HG02571 (cell line): Measurements from ENCODE around the gene ATP5F1D.

ENCODE experiments used
- ATAC-seq: cut with Tn5 transposase; IDR thresholded peaks from one replicate; pipeline ENCODE4 v1.9.1; 2021; ENCODE audit warnings: mild to moderate bottlenecking, moderate library complexity; ENCODE audit not compliant: unreplicated experiment

ATP5F1D gene

DNA sequence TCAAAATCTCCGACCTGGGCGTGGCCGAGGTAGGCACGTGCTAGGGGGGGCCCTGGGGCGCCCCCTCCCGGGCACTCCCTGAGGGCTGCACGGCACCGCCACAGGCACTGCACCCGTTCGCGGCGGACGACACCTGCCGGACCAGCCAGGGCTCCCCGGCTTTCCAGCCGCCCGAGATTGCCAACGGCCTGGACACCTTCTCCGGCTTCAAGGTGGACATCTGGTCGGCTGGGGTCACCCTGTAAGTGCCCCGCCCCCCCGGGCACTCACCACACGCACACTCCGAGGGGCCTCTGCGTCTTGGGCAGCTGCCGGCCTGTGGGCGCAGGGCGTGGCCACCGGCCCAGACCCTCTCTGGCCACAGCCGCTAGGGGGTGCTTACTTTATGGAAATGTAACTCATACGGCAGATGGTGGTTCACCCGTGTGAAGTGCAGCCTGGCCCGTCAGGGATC, 21.0 kb upstream of the ATP5F1D start:
- ATAC-seq = no peak

DNA sequence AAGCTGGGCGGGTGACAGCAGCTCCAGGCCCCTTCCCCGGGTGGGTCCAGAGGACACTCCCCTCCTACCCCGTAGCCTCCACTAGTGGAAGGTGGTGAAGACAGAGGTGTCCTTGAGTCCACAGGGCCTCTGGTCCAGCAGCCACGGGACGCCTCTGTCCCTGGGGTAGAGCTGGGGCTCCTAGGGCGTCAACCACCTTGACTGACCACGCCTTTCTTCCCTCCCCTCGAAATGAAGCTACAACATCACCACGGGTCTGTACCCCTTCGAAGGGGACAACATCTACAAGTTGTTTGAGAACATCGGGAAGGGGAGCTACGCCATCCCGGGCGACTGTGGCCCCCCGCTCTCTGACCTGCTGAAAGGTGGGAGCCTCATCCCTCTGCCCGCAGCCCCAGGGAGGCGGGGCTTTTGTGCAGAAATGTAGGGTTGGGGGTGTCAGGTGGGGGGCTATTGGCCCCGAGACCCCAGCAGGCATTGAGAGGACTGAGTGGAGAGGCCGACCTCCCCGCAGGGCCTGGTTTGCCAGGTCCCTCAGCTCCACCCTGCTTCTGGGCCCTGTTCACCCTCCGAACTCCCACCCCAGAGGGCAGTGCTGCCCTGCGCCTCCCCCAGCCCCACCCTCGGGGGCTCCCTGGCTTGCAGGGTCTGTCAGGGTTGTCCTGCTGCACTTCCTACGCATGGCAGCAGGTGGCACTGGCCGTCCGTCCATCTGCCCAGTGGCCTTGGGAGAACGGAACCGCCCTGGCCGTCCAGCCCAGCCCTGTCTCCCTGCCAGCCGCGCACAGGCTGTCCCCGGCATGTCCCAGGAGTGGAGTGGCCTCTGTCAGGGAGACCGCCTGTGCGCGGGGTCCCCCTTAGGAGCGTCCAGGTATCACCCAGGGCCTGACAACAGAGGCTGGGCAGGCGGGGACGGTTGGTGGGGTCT, 20.3 kb upstream of the ATP5F1D start:
- ATAC-seq = no peak

- ATAC-seq = no peak
Observed at GRCh38 chr19:1221904-1222255, 19.7 kb upstream of the ATP5F1D start.

DNA sequence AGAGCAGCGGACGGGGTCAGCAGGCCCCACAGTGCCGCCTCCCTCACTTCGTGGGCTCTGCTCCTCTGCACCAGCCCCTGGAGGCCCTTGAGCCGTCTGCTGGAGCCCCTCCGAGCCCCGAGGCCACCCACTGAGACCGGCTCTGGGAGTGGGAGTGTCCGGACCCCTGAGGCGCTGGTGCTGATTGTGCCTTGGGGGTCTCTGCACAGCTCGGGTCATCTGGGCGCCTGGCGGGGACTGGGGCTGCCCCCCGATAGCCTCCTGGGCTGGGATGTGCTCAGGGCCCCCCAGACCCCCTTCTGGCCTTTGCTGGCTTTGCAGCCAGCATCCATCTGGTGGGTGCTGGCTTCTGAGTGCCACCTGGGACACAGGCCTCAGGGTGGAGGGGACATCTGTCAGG, 19.2 kb upstream of the ATP5F1D start:
- ATAC-seq = no peak

DNA sequence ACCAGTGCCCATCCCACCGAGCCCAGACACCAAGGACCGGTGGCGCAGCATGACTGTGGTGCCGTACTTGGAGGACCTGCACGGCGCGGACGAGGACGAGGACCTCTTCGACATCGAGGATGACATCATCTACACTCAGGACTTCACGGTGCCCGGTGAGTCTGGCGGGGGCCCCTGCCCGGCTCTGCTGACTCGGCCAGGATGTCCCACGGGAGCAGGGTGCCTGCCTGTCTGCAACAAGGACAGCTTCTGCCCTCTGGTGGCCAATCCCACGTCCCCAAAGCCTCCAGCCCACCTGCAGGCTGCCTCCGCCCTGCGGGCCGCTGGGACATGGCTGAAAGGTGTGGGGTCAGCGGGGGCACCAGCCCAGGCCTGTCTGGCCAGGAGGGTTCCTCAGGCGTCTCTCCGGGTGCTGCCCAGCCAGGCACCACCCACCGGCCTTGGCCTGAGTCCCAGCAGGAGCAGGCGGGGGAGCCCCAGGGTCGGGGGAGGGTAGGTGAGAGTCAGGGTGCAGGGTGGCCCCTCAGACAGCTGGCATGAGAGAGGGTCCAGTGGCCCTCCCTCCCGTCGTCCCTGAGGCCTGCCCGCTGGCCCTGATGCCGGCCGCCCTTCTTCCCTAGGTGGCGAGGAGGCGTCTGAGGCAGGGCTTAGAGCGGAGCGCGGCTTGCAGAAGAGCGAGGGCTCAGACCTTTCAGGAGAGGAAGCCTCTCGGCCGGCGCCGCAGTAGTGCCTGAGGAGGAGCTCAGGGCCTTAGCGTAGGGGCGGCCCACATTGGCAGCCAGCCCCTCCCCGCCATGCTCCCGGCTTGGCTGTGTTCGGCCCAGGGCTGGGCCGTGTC, 18.3 kb upstream of the ATP5F1D start:
- no peak for ATAC-seq

- ATAC-seq = no peak
Observed at GRCh38 chr19:1224047-1224825, 17.3 kb upstream of the ATP5F1D start.

- ATAC-seq = no peak
Observed at GRCh38 chr19:1224847-1225246, 16.7 kb upstream of the ATP5F1D start.

DNA sequence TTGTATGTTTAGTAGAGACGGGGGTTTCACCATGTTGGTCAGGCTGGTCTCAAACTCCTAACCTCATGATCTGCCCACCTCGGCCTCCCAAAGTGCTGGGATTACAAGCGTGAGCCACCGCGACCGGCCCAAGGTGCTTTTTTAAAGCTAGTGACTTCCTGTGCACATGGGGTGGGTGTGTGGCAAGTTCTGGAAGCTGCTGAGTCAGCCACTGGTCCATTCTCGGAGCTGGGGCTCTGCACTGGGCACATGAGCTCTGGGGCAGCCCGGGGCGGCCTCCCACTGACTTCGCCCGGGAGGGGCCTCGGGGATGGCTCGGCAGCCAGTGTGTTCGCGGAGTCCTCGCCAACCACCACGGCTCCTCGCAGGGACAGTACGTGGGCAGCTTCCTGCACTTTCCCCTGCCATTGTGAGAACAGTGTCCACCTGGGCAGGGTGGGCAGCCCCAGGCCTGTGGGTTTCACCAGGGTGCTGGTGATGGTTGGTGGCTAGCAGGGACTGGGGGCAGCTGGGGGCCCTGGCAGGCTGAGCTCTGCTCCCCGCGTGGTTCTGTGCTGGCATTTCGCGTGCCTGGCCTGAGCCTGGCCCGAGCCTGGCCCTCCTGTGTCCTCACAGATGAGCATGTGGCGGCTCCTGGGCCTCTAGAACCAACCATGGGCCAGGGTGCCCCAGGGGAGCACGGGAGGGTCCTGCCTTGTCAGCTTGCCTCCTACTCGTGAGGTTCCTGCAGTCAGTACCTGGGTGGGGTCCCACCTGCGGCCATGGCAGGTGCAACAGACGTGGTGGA, 15.9 kb upstream of the ATP5F1D start:
- ATAC-seq = no peak

DNA sequence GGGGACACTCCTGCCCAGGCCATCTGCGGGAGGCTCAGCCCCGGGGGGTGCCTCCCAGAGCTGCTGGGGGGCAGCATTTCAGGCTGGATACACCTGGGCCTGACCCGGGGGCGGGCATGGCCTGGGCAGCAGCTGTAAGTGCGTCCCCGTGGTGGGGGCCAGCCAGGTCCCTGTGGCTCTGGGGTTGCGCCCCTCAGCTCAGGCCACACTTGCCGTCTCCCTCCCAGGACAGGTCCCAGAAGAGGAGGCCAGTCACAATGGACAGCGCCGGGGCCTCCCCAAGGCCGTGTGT, 15.4 kb upstream of the ATP5F1D start:
- no peak for ATAC-seq

DNA sequence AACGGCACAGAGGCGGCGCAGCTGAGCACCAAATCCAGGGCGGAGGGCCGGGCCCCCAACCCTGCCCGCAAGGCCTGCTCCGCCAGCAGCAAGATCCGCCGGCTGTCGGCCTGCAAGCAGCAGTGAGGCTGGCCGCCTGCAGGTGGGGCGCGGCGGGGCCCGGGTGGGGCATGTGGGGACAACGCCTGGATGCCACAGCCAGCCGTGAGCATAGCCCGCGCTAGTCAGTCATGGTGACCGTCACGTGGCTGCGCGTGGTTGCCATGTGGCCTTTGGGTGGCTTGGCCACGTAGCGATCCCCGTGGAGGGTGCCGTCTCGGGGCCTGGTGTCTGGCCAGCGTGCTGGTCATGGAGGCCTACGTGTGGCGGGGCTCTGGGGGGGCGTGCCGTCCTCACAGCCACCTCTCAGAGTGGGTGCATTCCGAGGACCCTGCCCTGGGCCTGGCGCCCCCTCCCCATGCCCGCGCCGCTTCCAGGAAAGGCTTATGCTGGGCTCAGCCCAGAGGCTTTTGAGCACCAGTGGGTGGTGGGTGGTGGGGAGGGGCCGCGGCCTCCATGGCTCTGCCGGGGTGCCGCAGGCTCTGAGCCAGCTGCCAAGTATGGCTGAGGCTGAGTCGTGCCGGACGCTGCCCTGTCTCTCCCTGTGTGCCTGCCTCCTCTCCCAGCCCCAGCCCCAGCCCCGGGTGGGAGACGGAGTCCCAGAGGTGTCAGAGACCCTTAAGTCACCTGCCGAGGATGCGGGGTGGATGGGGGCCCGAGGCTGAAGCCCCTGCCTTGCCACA, 14.8 kb upstream of the ATP5F1D start:
- ATAC-seq = no peak

GRCh38 chr19:1227304-1228054, 14.1 kb upstream of the ATP5F1D start:
- no peak for ATAC-seq

- ATAC-seq = no peak
Observed at GRCh38 chr19:1228161-1228957, 13.2 kb upstream of the ATP5F1D start.

DNA sequence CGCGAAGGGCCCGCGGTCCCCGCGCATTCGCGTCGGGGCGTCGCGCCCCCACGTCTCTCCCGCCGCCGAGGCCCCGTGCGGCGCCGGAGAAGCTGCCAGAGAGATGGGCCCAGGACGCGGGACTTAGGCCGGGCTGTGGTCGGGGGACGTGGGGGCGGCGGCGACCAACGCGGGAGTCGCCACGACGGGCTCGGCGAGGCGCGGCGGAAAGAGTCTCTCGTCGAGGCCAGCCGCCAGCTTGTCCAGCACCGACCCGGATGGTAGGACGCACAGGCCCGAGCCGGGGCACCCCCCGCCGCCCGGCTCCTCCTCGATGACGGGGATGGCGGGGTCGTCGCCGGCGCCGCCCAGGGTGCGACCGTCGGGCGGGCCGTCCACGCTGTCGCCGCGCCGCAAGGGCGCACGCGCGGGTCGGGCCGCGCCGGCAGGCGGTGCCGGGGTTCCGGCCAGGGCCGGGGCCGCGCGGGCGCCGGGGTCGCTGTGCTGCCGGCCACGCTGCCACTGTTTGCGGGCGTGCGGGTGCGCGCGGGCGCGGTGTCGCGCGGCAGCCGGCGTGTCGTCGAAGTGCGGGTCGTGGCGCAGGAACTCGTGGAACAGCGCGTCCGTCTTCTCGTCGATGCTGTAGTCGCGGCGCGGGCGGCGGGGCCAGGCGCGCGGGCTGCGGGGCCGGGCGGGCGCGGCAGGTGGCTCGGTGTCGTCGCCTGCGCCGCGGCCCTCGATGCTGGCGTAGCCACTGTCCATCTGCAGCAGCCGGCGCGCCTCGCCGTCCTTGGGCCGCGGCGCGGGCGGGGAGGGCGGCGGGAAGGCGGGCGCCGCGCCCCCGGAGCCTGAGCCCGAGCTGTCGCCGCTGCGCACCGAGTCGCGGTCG, 12.3 kb upstream of the ATP5F1D start:
- ATAC-seq = no peak

GRCh38 chr19:1229924-1230782, 11.4 kb upstream of the ATP5F1D start:
- ATAC-seq = no peak

GRCh38 chr19:1230783-1231489, 10.6 kb upstream of the ATP5F1D start:
- no peak for ATAC-seq
